Fibroblast of villous mesenchyme (primary cell): ENCODE data around the gene SULF2. TPM values are rescaled to one million over a fixed set of nuclear protein-coding genes. Genes with fewer than 3 reads are reported as not detected.
"Not testable (repeated sequence)": the region's sequence is repeated elsewhere in the genome, so short reads cannot be mapped to it uniquely, and the experiment has no call there.

ENCODE experiments used
- DNase-seq: peaks from one replicate; pipeline ENCODE4 v3.0.0-alpha.2; 2010; ENCODE audit warnings: low read depth
- H3K4me3 ChIP-seq: 2 replicates; pipeline ENCODE4 v1.5.1; 2011; ENCODE audit warnings: low read depth, mild to moderate bottlenecking, low read length
- CTCF ChIP-seq: IDR thresholded peaks from 2 replicates; pipeline ENCODE4 v1.5.1; 2012; ENCODE audit warnings: low read depth, mild to moderate bottlenecking, low read length; ENCODE audit not compliant: insufficient read depth
- total RNA-seq: library from RNA; depleted of rRNA; stranded (reverse); fragments of >200 nt; gene quantifications from 2 replicates; pipeline ENCODE4 v1.2.3, GENCODE V29; 2012

The SULF2 gene
- 3.5 and 6.1 TPM in 2 replicates for total RNA-seq

DNA sequence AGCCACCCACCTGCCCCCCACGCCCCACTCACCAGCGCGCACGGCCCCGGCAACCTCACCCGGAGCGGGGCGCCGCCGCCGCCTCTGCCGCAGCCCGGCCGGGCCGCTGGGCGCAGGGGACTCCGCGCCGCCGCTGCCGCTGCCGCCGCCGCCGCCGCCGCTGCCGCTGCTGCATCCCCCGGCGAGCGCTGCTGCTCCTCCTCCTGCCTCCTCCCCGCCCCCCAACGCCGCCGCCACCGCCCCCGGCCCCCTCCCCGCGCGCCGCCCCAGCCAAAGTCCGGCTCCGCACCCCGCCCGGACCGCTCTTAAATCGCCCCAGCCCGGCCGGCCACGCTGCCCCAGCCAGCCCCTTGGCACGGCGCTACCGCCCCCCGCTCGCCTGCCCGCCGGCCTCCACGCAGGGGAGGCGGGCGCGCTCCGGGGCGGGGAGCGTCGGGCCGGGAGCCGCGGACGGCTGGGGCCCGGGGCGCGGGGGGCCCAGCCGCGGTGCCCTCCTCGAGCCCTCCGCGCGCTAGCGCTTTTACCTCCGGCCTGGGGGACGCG is at the start of gene SULF2:
Gene SULF2 (minus strand): TSS at position 171 of the 543 bp plus-strand sequence. CDS start 28,118 bp downstream, outside the sequence.
- H3K4me3 ChIP-seq = peak within 1 kb of the TSS; percentile 65
- DNase-seq = peak; percentile 13
- TF ChIP-seq CTCF = no peak

- not testable (repeated sequence) for DNase-seq
These were observed 46.4 kb upstream of the SULF2 start for GRCh38 chr20:47831675-47832074.

GRCh38 chr20:47826716-47827115 is 41.4 kb upstream of the SULF2 start:
- H3K4me3 ChIP-seq, DNase-seq: not testable (repeated sequence)

More at GRCh38 chr20:47831675-47832074, 46.4 kb upstream of the SULF2 start:
- not testable (repeated sequence) for H3K4me3 ChIP-seq

DNA sequence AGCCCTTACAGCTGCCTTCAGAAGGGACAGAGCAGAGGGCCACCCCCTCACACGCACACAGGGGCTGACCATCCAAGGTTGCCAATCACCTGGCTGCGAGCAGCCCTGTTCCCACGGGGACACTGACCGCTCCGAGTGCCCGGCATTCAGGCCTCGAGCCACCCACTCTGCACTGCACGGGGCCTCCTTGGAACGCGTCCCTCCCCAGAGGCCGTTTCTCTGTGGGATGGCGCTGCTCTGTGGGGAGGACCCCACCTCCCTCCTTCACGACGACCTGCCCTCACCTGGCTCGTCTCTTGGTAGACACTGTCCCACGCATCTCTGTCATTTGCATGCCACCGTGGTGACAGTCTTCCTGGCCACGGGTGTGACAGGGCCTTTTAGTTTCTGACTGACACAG is 40.7 kb upstream of the SULF2 start:
- not testable (repeated sequence) for H3K4me3 ChIP-seq, DNase-seq

- no peak overlapping the region for H3K4me3 ChIP-seq
- TF ChIP-seq CTCF = no peak
- no peak for DNase-seq
These were observed 39.9 kb upstream of the SULF2 start for GRCh38 chr20:47825011-47825762.

GRCh38 chr20:47823941-47824340 is 38.7 kb upstream of the SULF2 start:
- DNase-seq, H3K4me3 ChIP-seq: not testable (repeated sequence)

DNA sequence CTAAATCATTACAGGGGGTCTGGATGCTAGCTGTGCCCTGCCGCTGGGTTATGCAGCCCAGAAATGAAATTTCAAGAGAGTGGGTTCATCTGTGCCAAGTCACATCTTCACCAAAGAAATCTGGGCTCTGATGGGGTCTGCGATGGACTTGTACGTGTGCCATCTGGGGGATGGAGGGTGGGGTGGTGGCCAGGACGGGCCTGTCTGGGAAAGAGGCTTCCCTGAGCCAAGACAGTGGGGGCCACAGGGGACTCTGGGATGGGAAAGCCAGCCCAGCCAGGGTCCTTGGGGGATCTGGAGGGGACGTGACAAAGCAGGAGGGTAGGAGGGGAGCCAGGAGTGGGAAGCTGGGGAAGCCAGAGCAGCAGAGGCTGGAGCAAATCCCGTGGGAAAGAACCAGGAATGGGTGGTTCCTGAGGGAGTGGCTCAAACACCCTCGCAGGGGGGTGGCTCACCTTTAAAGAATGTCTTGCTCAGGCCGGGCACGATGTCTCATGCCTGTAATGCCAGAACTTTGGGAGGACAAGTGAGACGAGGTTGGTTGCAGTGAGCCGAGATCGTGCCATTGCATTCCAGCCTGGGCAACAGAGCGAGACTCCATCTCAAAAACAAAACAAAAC is 36.3 kb upstream of the SULF2 start:
- no peak for DNase-seq
- no peak for TF ChIP-seq CTCF
- no peak overlapping the region for H3K4me3 ChIP-seq

DNA sequence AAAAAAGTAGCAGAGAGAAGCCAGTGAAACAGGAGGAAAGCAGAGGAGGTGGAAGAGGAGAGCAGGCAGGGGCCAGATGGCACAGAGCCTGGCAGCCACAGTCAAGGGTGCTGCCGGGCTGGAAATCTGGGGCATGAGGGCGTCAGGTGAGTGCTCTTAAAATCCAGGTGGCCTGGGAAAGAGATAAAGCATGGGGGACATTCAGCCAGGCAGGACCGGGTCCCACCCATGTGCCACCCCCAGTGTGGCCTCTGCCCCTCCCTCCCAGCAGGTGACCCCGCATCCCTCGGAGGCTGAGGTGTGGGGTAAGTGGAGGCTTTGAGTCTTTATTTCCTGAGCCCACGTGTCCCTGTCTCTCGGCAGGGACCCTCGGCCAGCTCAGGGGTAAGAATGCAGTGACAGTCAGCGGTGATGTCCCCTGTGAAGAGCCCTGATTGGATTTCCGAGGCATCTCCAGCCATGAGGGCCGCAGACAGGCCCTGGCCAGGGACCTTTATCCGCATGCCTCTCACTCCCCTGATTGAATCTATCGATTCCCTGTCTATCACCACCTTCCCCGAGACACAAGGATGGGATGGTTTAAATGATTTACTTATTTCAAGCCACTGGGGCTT is 33.8 kb upstream of the SULF2 start:
- no peak overlapping the region for H3K4me3 ChIP-seq
- no peak for TF ChIP-seq CTCF

More for the DNA sequence above, 33.8 kb upstream of the SULF2 start:
- DNase-seq = no peak
